Dedifferentiated amniotic fluid mesenchymal stem cell (primary cell): ENCODE measurements around the gene TMEM200A.

Source experiments
- DNase-seq: peaks from one replicate; pipeline ENCODE4 v3.0.0-alpha.2; 2016; ENCODE audit errors: extremely low spot score

TMEM200A gene

DNA sequence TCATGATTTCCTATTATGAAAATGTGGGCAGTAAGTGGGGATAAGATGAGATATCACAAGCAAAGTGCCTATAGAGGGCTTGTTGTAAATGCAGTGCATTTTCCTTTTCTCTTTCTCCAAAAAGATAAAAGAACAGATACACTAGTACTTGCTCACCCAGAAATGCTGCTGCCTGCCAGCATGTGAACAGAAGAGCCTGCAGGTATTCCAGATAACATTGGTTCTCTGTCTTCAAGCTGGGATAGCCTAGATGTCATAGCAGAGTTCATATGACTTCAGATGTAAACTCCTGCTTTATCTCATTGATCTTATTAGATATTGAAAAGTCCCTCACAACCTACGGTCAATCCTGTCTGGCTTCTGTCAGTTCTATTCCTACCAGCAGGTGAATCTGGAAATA, 123.7 kb downstream of the TMEM200A start:
- no peak for DNase-seq
